SU-DHL-6 (cell line): Measurements from ENCODE around the gene PARVB.
"Not testable (repeated sequence)": the region's sequence is repeated elsewhere in the genome, so short reads cannot be mapped to it uniquely, and the experiment has no call there.

Experiments used
- H2AFZ ChIP-seq: fragments of 200-600 bp; sonication (generic); 2 replicates; pipeline ENCODE4 v1.6.1; 2014; ENCODE audit warnings: low read depth, mild to moderate bottlenecking, moderate library complexity, mixed read lengths, antibody characterized with exemption, low read length; ENCODE audit not compliant: severe bottlenecking
- H3F3A ChIP-seq: fragments of 200-600 bp; shearing (Covaris generic); 2 replicates; pipeline ENCODE4 v1.6.0; 2016; ENCODE audit warnings: antibody characterized with exemption, mild to moderate bottlenecking; ENCODE audit not compliant: insufficient read depth
- H3K27ac ChIP-seq: fragments of 200-600 bp; sonication (generic); 2 replicates; pipeline ENCODE4 v1.5.1; 2016; ENCODE audit warnings: low read depth, mild to moderate bottlenecking, low read length, moderate library complexity, mixed read lengths
- H3K27me3 ChIP-seq: fragments of 200-600 bp; sonication (generic), shearing (Covaris generic); 2 replicates; pipeline ENCODE4 v1.6.0; 2014; ENCODE audit warnings: mild to moderate bottlenecking, low read length
- H3K36me3 ChIP-seq: fragments of 200-600 bp; sonication (generic); 2 replicates; pipeline ENCODE4 v1.6.1; 2014; ENCODE audit warnings: mild to moderate bottlenecking, low read length, mixed read lengths
- H3K4me2 ChIP-seq: fragments of 300-600, 200-600 bp; shearing (Covaris generic), sonication (generic); 2 replicates; pipeline ENCODE4 v1.6.0; 2014; ENCODE audit warnings: low read length, low read depth, mild to moderate bottlenecking; ENCODE audit not compliant: poor library complexity, severe bottlenecking
- H3K4me3 ChIP-seq: fragments of 200-600 bp; sonication (generic); 2 replicates; pipeline ENCODE4 v1.5.1; 2014; ENCODE audit warnings: antibody characterized with exemption, low read length, mild to moderate bottlenecking, mixed read lengths; ENCODE audit not compliant: insufficient read depth, poor library complexity, severe bottlenecking
- H3K79me2 ChIP-seq: fragments of 200-600 bp; sonication (generic); 2 replicates; pipeline ENCODE4 v1.6.1; 2014; ENCODE audit warnings: mild to moderate bottlenecking, low read length, moderate library complexity; ENCODE audit not compliant: insufficient read depth
- H3K9ac ChIP-seq: fragments of 200-600 bp; sonication (generic); 2 replicates; pipeline ENCODE4 v1.7.0; 2014; ENCODE audit warnings: mild to moderate bottlenecking, low read length
- H3K9me2 ChIP-seq: fragments of 200-600 bp; sonication (generic); replicated peaks from 2 replicates; pipeline ENCODE4 v1.6.1; 2014; ENCODE audit warnings: low read length; ENCODE audit not compliant: insufficient read depth
- H3K9me3 ChIP-seq: fragments of 200-600 bp; sonication (generic); 2 replicates; pipeline ENCODE4 v1.6.1; 2014; ENCODE audit warnings: low read length, mixed read lengths; ENCODE audit not compliant: insufficient read depth
- H4K20me1 ChIP-seq: fragments of 200-600 bp; sonication (generic); 2 replicates; pipeline ENCODE4 v1.6.1; 2014; ENCODE audit warnings: low read depth, mild to moderate bottlenecking, antibody characterized with exemption, low read length, moderate library complexity, mixed read lengths
- CTCF ChIP-seq: fragments of 200-600 bp; sonication (generic); IDR thresholded peaks from one replicate; pipeline ENCODE4 v1.5.1; 2017; ENCODE audit warnings: antibody characterized with exemption, mild to moderate bottlenecking, low read length, moderate library complexity; ENCODE audit not compliant: insufficient read depth, poor library complexity, severe bottlenecking
- EZH2phosphoT487 ChIP-seq: fragments of 200-600 bp; sonication (generic), shearing (Covaris generic); conservative IDR thresholded peaks from 2 replicates; pipeline ENCODE4 v1.6.1; 2018; ENCODE audit warnings: mild to moderate bottlenecking, antibody characterized with exemption, low read length, moderate library complexity, mixed read lengths

Gene PARVB

DNA sequence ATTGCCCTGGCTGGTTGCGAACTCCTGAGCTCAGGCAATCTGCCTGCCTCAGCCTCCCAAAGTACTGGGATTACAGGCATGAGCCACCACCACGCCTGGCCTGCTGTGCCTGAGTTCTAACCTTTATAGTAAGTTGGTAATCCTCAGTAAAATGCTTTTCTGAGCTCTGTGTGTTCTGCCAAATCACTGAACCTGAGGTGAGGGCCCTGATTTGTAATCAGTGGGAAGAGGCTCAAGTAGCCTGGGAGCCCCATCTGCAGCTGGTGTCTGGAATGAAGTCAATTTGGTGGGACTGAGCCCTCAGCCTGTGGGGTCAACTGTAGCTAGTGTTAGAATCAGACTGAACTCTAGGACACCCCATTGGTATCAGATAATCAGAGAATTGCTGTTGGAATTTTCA lies 84.0 kb downstream of the PARVB start:
- H2AFZ ChIP-seq, result no peak overlapping the region
- no peaks in the 10 kb centered on the region for H3K27me3 ChIP-seq
- H3K9me3 ChIP-seq, result no peaks in the 10 kb centered on the region
- TF ChIP-seq CTCF (no peak), EZH2phosphoT487 (no peak)
- H3K27ac ChIP-seq, result no peak overlapping the region
- no peaks in the 10 kb centered on the region for H3K9me2 ChIP-seq
- H4K20me1 ChIP-seq, result no peaks in the 10 kb centered on the region
- no peak overlapping the region for H3K4me3 ChIP-seq
- no peaks in the 10 kb centered on the region for H3K36me3 ChIP-seq
- no peaks in the 10 kb centered on the region for H3K79me2 ChIP-seq
- no peak overlapping the region for H3K4me2 ChIP-seq
- H3K9ac ChIP-seq, result no peak overlapping the region
- H3F3A ChIP-seq, result no peaks in the 10 kb centered on the region

DNA sequence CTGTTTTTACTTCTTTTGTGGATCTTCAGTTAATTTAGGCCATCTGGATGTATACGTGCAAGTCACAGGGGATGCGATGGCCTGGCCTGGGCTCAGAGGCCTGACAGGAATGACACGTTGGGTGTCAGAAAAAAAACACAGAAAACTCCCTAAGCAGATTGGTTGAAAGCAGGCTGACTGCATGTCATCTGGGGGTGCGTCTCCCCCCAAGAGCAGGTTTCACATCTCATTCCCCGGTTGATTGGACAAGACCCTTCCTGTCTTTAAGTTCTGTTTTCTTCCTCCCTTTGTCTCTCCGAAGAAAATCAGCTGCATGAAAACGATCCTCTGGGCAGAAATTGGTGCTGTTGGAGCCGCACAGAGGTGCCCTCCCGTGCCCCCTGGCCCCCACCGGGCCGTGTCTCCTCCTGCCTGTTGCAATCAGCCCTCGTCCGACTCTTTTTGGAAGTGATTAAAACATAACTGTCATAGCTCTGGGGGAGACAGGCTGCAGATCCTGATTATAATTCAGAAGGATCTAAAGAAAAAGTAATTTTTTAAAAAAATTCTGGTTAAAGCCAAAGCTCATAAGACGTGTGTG lies 84.8 kb downstream of the PARVB start:
- Histone ChIP-seq H3K79me2 (no peaks in the 10 kb centered on the region), H3K9me3 (no peaks in the 10 kb centered on the region), H3K9me2 (no peaks in the 10 kb centered on the region), H3K27ac (no peak overlapping the region), H3K36me3 (no peaks in the 10 kb centered on the region), H3K9ac (no peak overlapping the region), H4K20me1 (no peaks in the 10 kb centered on the region), H3K4me3 (no peak overlapping the region), H3F3A (no peaks in the 10 kb centered on the region), H3K27me3 (no peaks in the 10 kb centered on the region), H2AFZ (no peak overlapping the region), H3K4me2 (no peak overlapping the region)
- TF ChIP-seq CTCF (no peak), EZH2phosphoT487 (no peak)

GRCh38 chr22:44109416-44109815 lies 85.3 kb downstream of the PARVB start:
- H3K9ac ChIP-seq, result no peak overlapping the region

GRCh38 chr22:44110656-44111055 lies 86.6 kb downstream of the PARVB start:
- H3K4me3 ChIP-seq, H3K9ac ChIP-seq, H3K4me2 ChIP-seq, H3K9me3 ChIP-seq, H3K79me2 ChIP-seq, H3F3A ChIP-seq, H3K27me3 ChIP-seq, H3K27ac ChIP-seq, H4K20me1 ChIP-seq, H2AFZ ChIP-seq, H3K36me3 ChIP-seq, H3K9me2 ChIP-seq: not testable (repeated sequence)

More at GRCh38 chr22:44109416-44109815, 85.3 kb downstream of the PARVB start:
- Histone ChIP-seq H3K9me2 (no peaks in the 10 kb centered on the region), H3K9me3 (no peaks in the 10 kb centered on the region), H3K79me2 (no peaks in the 10 kb centered on the region), H3K36me3 (no peaks in the 10 kb centered on the region), H2AFZ (no peak overlapping the region), H3K4me3 (no peak overlapping the region), H3F3A (no peaks in the 10 kb centered on the region), H3K27me3 (no peaks in the 10 kb centered on the region), H3K4me2 (no peak overlapping the region), H4K20me1 (no peaks in the 10 kb centered on the region), H3K27ac (no peak overlapping the region)
- no peak for TF ChIP-seq EZH2phosphoT487
- no peak for TF ChIP-seq CTCF
